GM18526 (cell line): ENCODE measurements around the gene ADCY3.

Experiments
- POLR2A ChIP-seq: IDR thresholded peaks from 3 replicates; pipeline ENCODE4 v1.6.1; 2011; ENCODE audit not compliant: insufficient read length; ENCODE audit errors: extremely low read depth

Gene ADCY3

GRCh38 chr2:24917731-24918325, 2.2 kb downstream of the ADCY3 start:
- no peak for TF ChIP-seq POLR2A

DNA sequence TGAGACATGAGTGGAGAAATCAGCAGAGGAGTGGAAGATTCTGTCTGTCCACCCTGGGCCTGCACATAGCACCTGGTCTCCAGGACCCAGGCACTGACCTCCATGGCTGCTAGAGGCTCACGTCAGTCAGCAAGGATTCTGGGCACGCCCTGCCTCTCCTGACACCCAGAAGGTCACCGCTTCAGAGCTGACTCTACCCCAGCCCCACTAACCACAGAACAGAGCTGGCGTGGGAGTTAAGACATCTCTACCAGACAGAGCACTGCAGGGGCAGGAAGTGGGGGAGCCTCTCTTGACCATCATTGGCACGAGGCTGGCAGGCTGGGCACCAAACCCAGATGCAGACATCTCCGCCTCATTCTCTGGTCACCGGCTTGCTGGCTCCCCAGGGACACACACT, 3.0 kb downstream of the ADCY3 start:
- no peak for TF ChIP-seq POLR2A

- TF ChIP-seq POLR2A: no peak
These were observed 4.2 kb downstream of the ADCY3 start for GRCh38 chr2:24915796-24916195.

GRCh38 chr2:24915175-24915574, 4.9 kb downstream of the ADCY3 start:
- TF ChIP-seq POLR2A: no peak

- TF ChIP-seq POLR2A: no peak
These were observed 5.3 kb downstream of the ADCY3 start for GRCh38 chr2:24914713-24915112.

GRCh38 chr2:24913911-24914310, 6.1 kb downstream of the ADCY3 start:
- no peak for TF ChIP-seq POLR2A

- TF ChIP-seq POLR2A: no peak
These were observed 7.1 kb downstream of the ADCY3 start for GRCh38 chr2:24912986-24913385.

DNA sequence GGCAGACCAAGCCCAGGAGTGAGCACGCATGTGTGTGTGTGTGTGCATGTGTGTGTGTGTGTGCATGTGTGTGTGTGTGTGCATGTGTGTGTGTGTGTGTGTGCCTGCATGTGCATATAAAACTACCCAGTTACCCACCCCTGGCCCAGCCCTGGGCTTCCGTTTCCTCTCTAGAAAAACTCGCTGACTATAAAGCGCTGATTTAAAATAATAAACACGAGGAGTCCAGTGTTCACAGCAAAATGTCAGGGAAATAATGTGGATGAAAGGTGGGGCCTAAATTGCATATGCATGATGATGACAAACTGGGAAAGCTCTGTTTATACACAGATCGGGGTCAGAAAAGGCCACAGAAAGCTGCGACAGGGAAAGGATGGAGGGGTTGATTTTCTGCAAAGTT, 7.5 kb downstream of the ADCY3 start:
- TF ChIP-seq POLR2A: no peak

DNA sequence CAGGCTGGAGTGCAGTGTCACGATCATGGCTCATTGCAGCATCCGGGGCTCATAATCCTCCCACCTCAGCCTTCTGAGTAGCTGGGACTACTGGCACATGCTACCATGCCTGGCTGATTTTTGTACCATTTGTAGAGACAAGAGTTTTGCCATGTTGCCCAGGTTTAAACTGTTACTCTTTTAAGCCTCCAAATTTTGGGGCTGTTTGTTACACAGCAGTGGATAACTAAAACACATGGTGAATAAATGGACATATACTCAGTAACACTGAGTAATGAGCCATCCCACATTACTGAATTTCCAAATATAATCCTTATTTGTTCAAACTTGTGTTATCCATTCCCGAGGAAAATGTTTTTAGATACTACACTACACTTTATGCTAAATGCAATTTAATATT, 9.8 kb downstream of the ADCY3 start:
- no peak for TF ChIP-seq POLR2A

- TF ChIP-seq POLR2A: no peak
These were observed 10.4 kb downstream of the ADCY3 start for GRCh38 chr2:24909555-24910177.

DNA sequence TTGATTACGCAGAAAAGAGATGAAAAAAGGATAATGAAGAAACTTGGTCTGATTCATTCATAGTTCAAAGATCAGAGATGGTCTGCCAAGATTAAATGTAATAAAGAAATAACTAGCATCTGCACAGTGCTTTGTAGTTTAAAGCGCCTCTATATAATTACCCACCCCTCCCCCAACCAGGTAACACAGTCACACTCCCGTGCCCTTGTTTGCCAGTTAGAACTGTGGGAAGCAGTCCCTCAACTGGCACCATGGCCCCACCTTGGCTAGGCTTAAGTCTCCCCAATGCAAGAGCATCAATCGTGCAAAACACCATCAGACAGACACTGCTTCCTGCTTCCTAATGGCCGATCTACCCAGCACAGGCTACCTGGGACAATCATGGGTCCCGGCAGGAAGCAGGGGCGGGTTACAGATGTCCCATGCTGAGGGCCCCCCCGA, 11.6 kb downstream of the ADCY3 start:
- TF ChIP-seq POLR2A: no peak

DNA sequence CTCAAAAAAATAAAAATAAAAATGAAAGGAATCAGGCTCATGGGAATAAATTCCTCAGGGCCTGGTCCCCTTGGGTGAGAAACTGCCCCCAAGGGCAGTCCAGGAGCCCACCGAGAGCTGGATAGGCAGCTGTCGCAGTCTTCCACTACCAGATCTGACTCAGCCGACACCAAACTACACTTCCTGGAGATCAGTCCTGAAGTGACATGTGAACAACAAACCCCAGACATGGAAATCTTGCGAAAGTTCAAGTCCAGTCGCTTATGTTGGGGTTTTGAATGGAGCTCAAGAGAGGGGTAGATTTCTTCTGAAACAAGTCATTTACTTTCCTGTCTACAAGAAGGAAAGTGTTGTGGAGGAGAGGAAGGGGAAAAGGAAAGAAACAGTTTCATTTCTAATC, 12.9 kb downstream of the ADCY3 start:
- TF ChIP-seq POLR2A: no peak

DNA sequence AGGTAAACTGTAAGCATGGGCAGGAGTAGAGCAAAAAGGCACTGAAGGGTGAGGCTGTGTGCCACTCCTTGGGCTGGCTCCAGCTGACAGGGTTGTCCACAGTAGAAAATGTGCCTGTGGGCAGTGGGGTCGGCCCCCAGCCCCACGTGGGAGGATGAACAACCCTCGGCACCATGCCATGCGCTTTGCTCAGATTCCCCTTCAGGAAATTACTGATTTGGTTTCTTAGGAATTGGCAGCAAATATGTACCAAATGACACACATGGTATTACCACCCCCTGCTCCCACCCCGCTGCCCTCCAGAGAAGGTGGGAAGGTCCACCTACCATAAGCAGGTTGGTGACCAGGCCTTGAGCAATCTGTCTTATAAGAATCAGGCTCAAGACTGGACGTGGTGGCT, 13.6 kb downstream of the ADCY3 start:
- no peak for TF ChIP-seq POLR2A

DNA sequence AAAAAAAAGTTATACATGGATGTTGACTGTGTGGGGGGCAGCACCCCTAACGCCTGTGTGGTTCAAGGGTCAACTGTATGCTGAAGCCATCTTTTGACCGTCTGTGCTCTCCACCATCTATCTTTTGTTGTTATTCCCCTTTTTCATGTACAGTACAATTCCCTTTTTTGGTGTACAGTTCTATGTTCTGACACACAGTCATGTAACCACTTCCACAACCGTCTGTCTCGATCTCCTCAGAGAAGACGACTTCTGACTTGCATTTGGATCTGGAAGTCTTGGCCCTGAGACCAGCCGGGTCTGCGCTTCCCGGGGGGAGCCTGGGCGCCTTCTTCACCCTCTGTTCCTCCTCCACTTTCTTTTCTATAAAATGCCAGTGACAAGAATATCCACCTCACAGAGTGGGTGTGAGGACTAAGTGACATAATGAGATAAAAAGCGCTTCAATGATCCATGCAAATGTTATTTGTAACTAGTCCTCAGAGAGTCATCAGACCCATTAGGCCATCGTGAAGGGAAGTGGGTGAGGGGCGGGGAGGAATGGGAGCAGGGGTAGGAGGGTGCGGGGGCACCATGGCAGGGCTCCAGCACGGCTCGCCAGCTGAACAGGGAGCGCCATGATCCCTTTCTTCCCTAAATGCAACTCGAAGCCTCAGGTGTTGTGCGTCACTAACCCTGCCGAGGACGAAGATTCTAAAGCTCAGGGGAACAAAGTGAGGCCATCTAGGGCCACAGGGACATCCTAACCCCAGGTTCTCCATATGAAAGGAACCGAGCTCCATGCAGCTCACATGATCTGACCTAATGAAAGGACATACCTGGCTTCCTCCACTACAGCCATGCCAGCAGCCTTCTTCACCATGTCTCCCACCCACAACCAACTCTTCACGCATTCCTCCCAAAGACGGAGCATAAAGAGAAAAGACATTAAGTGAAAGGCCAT, 16.6 kb downstream of the ADCY3 start:
- TF ChIP-seq POLR2A: no peak

- TF ChIP-seq POLR2A: no peak
These were observed 20.6 kb downstream of the ADCY3 start for GRCh38 chr2:24899361-24899910.
